Measurements from ENCODE around the gene GOLGA3. TPM values are rescaled to one million over a fixed set of nuclear protein-coding genes. Genes with fewer than 3 reads are reported as not detected.

Gene GOLGA3
- total RNA-seq, 4 donors from 2014 or later, result 47.8 to 90.8 (median 76.6) TPM

DNA sequence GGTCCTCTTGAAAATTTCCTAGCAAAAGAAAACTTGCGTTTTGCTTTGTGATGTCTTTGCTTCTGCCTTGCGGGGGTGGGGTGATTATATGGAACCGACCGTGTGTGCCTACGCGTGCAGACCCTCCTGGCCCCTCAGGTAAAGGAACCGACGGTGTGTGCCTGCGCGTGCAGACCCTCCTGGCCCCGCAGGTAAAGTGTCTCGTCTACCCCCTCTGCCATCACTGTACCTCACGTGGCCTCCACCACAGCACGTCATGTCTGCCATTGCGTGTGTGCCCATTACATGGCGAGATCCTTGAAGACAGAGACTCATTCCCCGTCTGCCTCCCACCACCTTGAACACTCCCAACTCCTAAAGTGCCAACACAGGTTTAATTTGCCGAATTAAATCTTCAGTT lies 3.6 kb downstream of the GOLGA3 start:
- no peaks in the 10 kb centered on the region for H3K27me3 ChIP-seq
- H3K4me3 ChIP-seq, result no peak overlapping the region
- no peak for TF ChIP-seq POLR2A (IDR thresholded peaks at IDR 0.05)
- TF ChIP-seq, protein P1, sequence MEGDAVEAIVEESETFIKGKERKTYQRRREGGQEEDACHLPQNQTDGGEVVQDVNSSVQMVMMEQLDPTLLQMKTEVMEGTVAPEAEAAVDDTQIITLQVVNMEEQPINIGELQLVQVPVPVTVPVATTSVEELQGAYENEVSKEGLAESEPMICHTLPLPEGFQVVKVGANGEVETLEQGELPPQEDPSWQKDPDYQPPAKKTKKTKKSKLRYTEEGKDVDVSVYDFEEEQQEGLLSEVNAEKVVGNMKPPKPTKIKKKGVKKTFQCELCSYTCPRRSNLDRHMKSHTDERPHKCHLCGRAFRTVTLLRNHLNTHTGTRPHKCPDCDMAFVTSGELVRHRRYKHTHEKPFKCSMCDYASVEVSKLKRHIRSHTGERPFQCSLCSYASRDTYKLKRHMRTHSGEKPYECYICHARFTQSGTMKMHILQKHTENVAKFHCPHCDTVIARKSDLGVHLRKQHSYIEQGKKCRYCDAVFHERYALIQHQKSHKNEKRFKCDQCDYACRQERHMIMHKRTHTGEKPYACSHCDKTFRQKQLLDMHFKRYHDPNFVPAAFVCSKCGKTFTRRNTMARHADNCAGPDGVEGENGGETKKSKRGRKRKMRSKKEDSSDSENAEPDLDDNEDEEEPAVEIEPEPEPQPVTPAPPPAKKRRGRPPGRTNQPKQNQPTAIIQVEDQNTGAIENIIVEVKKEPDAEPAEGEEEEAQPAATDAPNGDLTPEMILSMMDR (IDR thresholded peaks at IDR 0.05), result no peak
- no peak for DNase-seq
- H3K36me3 ChIP-seq, result peaks cover 0 to 47% (median 0%) of the 10 kb centered on the region in 3 donors
- H3K27ac ChIP-seq, result no peak overlapping the region
- H3K4me1 ChIP-seq, result peaks cover 0 to 23% (median 6%) of the 10 kb centered on the region in 4 donors
- no peaks in the 10 kb centered on the region for H3K9me3 ChIP-seq

DNA sequence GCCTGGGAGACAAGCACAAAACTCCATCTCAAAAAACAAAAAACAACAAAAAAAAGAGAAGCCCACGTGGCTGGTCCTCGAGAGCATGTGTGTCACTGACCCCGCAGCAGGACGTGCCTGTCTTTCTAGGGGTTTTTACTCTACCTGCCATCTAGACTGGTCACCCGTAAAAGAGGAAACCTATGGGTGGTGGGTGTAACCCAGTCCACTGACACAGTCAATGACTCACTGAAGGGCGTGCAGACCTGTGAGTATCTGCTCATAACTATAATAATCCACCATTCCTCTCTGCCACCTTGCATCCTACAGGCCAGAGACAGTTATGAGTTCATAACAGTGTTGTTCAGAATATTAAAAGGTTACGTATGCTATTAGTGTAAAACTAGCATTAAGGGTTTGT lies 4.6 kb downstream of the GOLGA3 start:
- TF ChIP-seq, protein P1 (IDR thresholded peaks at IDR 0.05), result no peak
- TF ChIP-seq POLR2A (IDR thresholded peaks at IDR 0.05), result no peak

DNA sequence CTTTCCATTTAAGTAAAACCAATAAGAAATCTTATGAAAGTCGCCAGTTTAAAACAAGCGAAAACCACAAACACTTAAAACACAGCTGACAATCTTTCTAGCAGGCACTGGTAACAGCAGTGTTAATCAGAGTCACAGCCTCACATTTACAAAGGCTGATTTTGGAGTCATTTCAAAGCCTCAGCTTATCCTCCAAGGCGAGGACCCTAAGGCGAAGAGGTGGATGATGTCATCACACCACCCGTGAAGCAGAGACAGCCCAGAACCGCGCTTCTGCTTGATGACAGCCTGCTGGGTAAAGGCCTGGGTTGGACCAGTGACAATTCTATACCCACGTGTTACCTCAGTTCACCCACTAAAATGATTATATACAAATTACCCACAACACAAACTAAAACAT lies 10.1 kb downstream of the GOLGA3 start:
- Histone ChIP-seq H3K27ac (no peak overlapping the region), H3K9me3 (no peaks in the 10 kb centered on the region), H3K27me3 (no peaks in the 10 kb centered on the region), H3K36me3 (peaks cover 0 to 79% (median 4%) of the 10 kb centered on the region in 3 donors), H3K4me3 (no peak overlapping the region), H3K4me1 (no peaks in the 10 kb centered on the region)
- TF ChIP-seq, protein P1 (IDR thresholded peaks at IDR 0.05), result no peak
- no peak for TF ChIP-seq POLR2A (IDR thresholded peaks at IDR 0.05)
- DNase-seq, result no peak

More for the DNA sequence above, 4.6 kb downstream of the GOLGA3 start:
- Histone ChIP-seq H3K27ac (no peak overlapping the region), H3K27me3 (no peaks in the 10 kb centered on the region), H3K4me3 (no peak overlapping the region), H3K4me1 (peaks cover 0 to 23% (median 6%) of the 10 kb centered on the region in 4 donors), H3K36me3 (peaks cover 0 to 57% (median 0%) of the 10 kb centered on the region in 3 donors), H3K9me3 (no peaks in the 10 kb centered on the region)
- no peak for DNase-seq

DNA sequence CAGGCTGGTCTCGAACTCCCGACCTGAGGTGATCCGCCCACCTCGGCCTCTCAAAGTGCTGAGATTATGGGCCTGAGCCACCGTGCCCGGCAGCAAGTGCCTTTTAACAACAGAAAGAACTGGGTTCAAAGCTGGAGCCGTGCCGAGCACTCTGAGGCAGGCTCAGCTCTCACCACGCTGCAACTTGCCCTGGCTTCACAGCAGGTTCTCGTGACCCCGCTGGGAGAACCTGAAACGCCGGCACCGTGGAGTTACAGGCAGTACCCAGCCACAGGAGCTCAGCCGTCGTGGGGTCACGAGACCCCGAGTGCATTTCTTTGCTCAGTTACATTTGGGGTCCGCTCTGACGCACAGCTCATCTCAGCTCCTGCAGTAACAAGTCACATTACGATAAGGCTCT lies 14.4 kb downstream of the GOLGA3 start:
- no peak overlapping the region for H3K27ac ChIP-seq
- H3K4me3 ChIP-seq, result no peak overlapping the region
- TF ChIP-seq, protein P1 (IDR thresholded peaks at IDR 0.05), result no peak
- TF ChIP-seq POLR2A (IDR thresholded peaks at IDR 0.05), result no peak
- no peak for DNase-seq
- H3K9me3 ChIP-seq, result no peaks in the 10 kb centered on the region
- peaks cover 0 to 88% (median 4%) of the 10 kb centered on the region in 3 donors for H3K36me3 ChIP-seq
- no peaks in the 10 kb centered on the region for H3K4me1 ChIP-seq
- H3K27me3 ChIP-seq, result no peaks in the 10 kb centered on the region

DNA sequence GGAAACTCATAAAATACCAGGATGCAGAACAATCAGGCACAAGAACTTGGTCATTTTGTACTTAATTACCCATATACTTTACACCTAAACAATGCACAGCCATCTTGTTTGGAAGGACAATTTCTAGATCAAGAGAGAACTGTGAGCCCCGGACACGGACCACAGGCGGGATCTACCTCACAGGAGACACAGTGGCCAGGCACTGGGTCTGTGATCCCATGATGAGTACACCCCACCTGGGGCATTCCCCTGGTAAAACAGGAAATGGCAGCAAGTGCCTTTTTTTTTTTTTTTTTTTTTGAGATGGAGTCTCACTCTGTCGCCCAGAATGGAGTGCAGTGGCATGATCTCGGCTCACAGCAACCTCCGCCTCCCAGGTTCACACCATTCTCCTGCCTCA lies 15.2 kb downstream of the GOLGA3 start:
- peaks cover 0 to 88% (median 4%) of the 10 kb centered on the region in 3 donors for H3K36me3 ChIP-seq
- no peaks in the 10 kb centered on the region for H3K4me1 ChIP-seq
- DNase-seq, result no peak
- no peaks in the 10 kb centered on the region for H3K9me3 ChIP-seq
- H3K4me3 ChIP-seq, result no peak overlapping the region
- H3K27me3 ChIP-seq, result no peaks in the 10 kb centered on the region
- TF ChIP-seq POLR2A (IDR thresholded peaks at IDR 0.05), result no peak
- TF ChIP-seq, protein P1 (IDR thresholded peaks at IDR 0.05), result no peak
- no peak overlapping the region for H3K27ac ChIP-seq
